ENCODE data around the gene TLX2. TPM values are rescaled to one million over a fixed set of nuclear protein-coding genes. Genes with fewer than 3 reads are reported as not detected.

The TLX2 gene
- total and polyA plus RNA-seq, 12 donors = not detected

- H3K4me1 ChIP-seq = peaks cover 6 to 25% (median 20%) of the 10 kb centered on the region in 9 donors
- H3K4me3 ChIP-seq = no peak overlapping the region
- WGBS, 2 donors = 98 to 100% methylated on average over 2 of the region's 2 CpGs
- H3K9me3 ChIP-seq = no peaks in the 10 kb centered on the region
- peaks cover 0 to 64% (median 13%) of the 10 kb centered on the region in 9 donors for H3K36me3 ChIP-seq
- ATAC-seq (no peak), DNase-seq (no peak)
- intact Hi-C loops (cut with DNase I) = loop anchor here in 1 of 10 donors (5.0 kb wide), 1 partner anchor 101 kb away; no protein-coding TSS in a partner anchor
- TF ChIP-seq CTCF (IDR thresholded peaks at IDR 0.05) = no peak
- H3K27me3 ChIP-seq = no peaks in the 10 kb centered on the region
- H3K27ac ChIP-seq = no peak overlapping the region
Measured at GRCh38 chr2:74486141-74486540, 28.1 kb upstream of the TLX2 start.

- H3K9me3 ChIP-seq = no peaks in the 10 kb centered on the region
- H3K4me3 ChIP-seq = no peak overlapping the region
- no peak overlapping the region for H3K27ac ChIP-seq
- DNase-seq (no peak), ATAC-seq (no peak)
- no peaks in the 10 kb centered on the region for H3K27me3 ChIP-seq
- H3K36me3 ChIP-seq = peaks cover 0 to 91% (median 33%) of the 10 kb centered on the region in 9 donors
- 93 to 94% methylated on average over 9 of the region's 9 CpGs for WGBS, 2 donors
- peaks cover 0 to 7% (median 6%) of the 10 kb centered on the region in 9 donors for H3K4me1 ChIP-seq
- intact Hi-C loops (cut with DNase I) = loop anchor here in 1 of 10 donors (5.0 kb wide), 1 partner anchor 98 kb away; no protein-coding TSS in a partner anchor
- TF ChIP-seq CTCF (IDR thresholded peaks at IDR 0.05) = no peak
Measured at GRCh38 chr2:74488643-74489481, 25.4 kb upstream of the TLX2 start.

DNA sequence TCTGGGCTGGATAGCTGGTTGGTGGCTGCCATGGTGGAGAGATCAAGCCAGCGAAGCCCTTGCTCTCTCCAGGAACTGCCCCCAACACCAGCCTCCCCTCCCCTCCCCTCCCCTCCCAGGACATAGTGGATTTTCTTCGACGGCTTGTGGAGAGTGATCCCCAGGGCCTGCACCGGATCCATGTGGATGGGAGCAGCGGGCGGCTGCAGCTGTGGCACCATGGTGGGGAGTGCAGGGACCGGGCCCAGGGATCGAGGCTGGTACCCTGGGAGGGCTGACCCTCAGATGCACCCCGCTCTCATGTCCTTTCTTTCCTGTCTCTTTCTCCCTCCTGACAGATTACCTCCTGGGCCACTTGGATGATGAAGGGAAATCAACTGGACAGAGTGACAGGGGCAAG, 24.3 kb upstream of the TLX2 start:
- intact Hi-C loops (cut with DNase I) = loop anchor here in 1 of 10 donors (5.0 kb wide), 1 partner anchor 97 kb away; no protein-coding TSS in a partner anchor
- DNase-seq = no peak

More for the DNA sequence above, 24.3 kb upstream of the TLX2 start:
- peaks cover 0 to 97% (median 33%) of the 10 kb centered on the region in 9 donors for H3K36me3 ChIP-seq
- H3K27me3 ChIP-seq = no peaks in the 10 kb centered on the region
- no peak overlapping the region for H3K4me3 ChIP-seq
- H3K9me3 ChIP-seq = no peaks in the 10 kb centered on the region
- 92% methylated on average over 9 of the region's 9 CpGs for WGBS, 2 donors
- H3K27ac ChIP-seq = no peak overlapping the region
- ATAC-seq = no peak
- no peaks in the 10 kb centered on the region for H3K4me1 ChIP-seq
- no peak for TF ChIP-seq CTCF (IDR thresholded peaks at IDR 0.05)

Measured in heart right ventricle (tissue), 16 donors.